K562 (cell line): ENCODE results near the gene NME9. TPM values are rescaled to one million over a fixed set of nuclear protein-coding genes. Genes with fewer than 3 reads are reported as not detected.

Source experiments
- ATAC-seq: fragments of 200-7000 bp; cut with Tn5 transposase; 3 replicates; pipeline ENCODE4 v1.9.1; 2020; ENCODE audit warnings: moderate library complexity
- BruUV-seq: library from RNA; stranded (reverse); fragments of 400-500 nt; replicated peaks from 2 replicates; lab custom pipeline; 2021; lab: Mats Ljungman, UMichigan
- CTCF ChIA-PET: fragments of 300-600 bp; formaldehyde crosslinking; extraction: SDS; loops from one replicate; lab custom pipeline; 2021; ENCODE audit warnings: low intra/inter-chr PET ratio; lab: Yijun Ruan, JAX
- POLR2A ChIA-PET: fragments of 300-600, 350-650 bp; sonication (Branson Sonifier 250); formaldehyde crosslinking; extraction: SDS; loops from one replicate; lab custom pipeline; 2021; ENCODE audit warnings: antibody characterized with exemption, inconsistent platforms; lab: Yijun Ruan, JAX
- DNase-seq, 4 experiments: peaks; one replicate each; pipeline versions ENCODE4 v3.0.0 to v3.0.0-alpha.2; 2011 to 2018; ENCODE audit warnings: low spot score in 3 of 4, mixed read lengths in 3 of 4; ENCODE audit errors: extremely low read depth in 1 of 4
- FAIRE-seq: peaks from 2 replicates; lab custom pipeline; 2011; peaks lifted over from hg19 to GRCh38; lab: Jason Lieb, UNC
- H2AFZ ChIP-seq: 2 replicates; pipeline ENCODE4 v1.6.0; 2011; ENCODE audit warnings: low read depth, low read length, control low read depth, inconsistent platforms
- H3K27ac ChIP-seq: fragments of 200-600 bp; 3 replicates; pipeline ENCODE4 v1.8.0; 2011; ENCODE audit warnings: low read depth, mild to moderate bottlenecking, control low read depth, inconsistent platforms, low read length, moderate library complexity, mixed read lengths; ENCODE audit errors: extremely low read depth
- H3K27me3 ChIP-seq, 2 experiments: fragments of 300-600 bp in 1 of 2; 2 replicates in 1 of 2; 3 replicates in 1 of 2; pipeline versions ENCODE4 v1.6.0 to v1.8.0; 2011; ENCODE audit warnings: inconsistent platforms in 2 of 2, low read length in 2 of 2, mild to moderate bottlenecking in 1 of 2, mixed read lengths in 1 of 2, moderate library complexity in 1 of 2; ENCODE audit not compliant: control insufficient read depth in 2 of 2, insufficient read depth in 2 of 2
- H3K36me3 ChIP-seq: fragments of 300-600 bp; 3 replicates; pipeline ENCODE4 v1.8.0; 2011; ENCODE audit warnings: mild to moderate bottlenecking, low read length, inconsistent platforms; ENCODE audit not compliant: control insufficient read depth, insufficient read depth
- H3K4me1 ChIP-seq, 2 experiments: fragments of 200-600 bp in 1 of 2; replicated peaks in 1 of 2; 2 replicates in 1 of 2; 3 replicates in 1 of 2; pipeline versions ENCODE4 v1.5.1 to v1.8.0; 2011; ENCODE audit warnings: inconsistent platforms in 2 of 2, low read length in 2 of 2, mild to moderate bottlenecking in 1 of 2, mixed read lengths in 1 of 2, moderate library complexity in 1 of 2; ENCODE audit not compliant: control insufficient read depth in 2 of 2, insufficient read depth in 2 of 2
- H3K4me2 ChIP-seq: 2 replicates; pipeline ENCODE4 v1.6.1; 2011; ENCODE audit warnings: low read length, control low read depth, inconsistent platforms, mixed read lengths; ENCODE audit not compliant: insufficient read depth
- H3K4me3 ChIP-seq: fragments of 200-600 bp; sonication (generic), shearing (Covaris generic); 2 replicates; pipeline ENCODE4 v1.5.1; 2016; ENCODE audit warnings: control low read depth, inconsistent platforms
- H3K79me2 ChIP-seq: fragments of 200-600 bp; 3 replicates; pipeline ENCODE4 v1.8.0; 2011; ENCODE audit warnings: low read length, inconsistent platforms; ENCODE audit not compliant: control insufficient read depth, insufficient read depth
- H3K9ac ChIP-seq, 2 experiments: 2 replicates each; pipeline versions ENCODE4 v1.6.0 to v1.6.1; 2011; ENCODE audit warnings: low read depth in 2 of 2, low read length in 2 of 2, control low read depth in 1 of 2, inconsistent platforms in 1 of 2, mild to moderate bottlenecking in 1 of 2, mixed read lengths in 1 of 2; ENCODE audit not compliant: insufficient read depth in 1 of 2
- H3K9me1 ChIP-seq: one replicate; pipeline ENCODE4 v1.6.0; 2011; ENCODE audit warnings: inconsistent platforms, mild to moderate bottlenecking, low read length, moderate library complexity; ENCODE audit not compliant: control insufficient read depth, insufficient read depth
- H3K9me3 ChIP-seq: replicated peaks from 2 replicates; pipeline ENCODE4 v1.5.1; 2011; ENCODE audit warnings: low read depth, low read length, inconsistent platforms; ENCODE audit not compliant: control insufficient read depth, insufficient read depth
- H4K20me1 ChIP-seq: replicated peaks from 2 replicates; pipeline ENCODE4 v1.6.1; 2011; ENCODE audit warnings: low read length, inconsistent platforms, mixed read lengths; ENCODE audit not compliant: control insufficient read depth, insufficient read depth
- COPS2 ChIP-seq: fragments of 450-650 bp; conservative IDR thresholded peaks from 2 replicates; pipeline ENCODE4 v1.6.1; 2016; ENCODE audit warnings: mild to moderate bottlenecking, moderate library complexity
- HDAC2 ChIP-seq: fragments of 450-650 bp; IDR thresholded peaks from 2 replicates; pipeline ENCODE4 v1.6.1; 2016; ENCODE audit warnings: mild to moderate bottlenecking
- KDM1A ChIP-seq, 2 experiments: fragments of 450-650 bp; IDR thresholded peaks; 2 replicates each; pipeline ENCODE4 v1.6.1; 2016; ENCODE audit warnings: mild to moderate bottlenecking in 2 of 2
- MAZ ChIP-seq, 2 experiments: fragments of 450-650 bp in 1 of 2; sonication (generic) in 1 of 2; formaldehyde crosslinking; IDR thresholded peaks in 1 of 2; conservative IDR thresholded peaks in 1 of 2; 2 replicates each; pipeline versions ENCODE4 v1.4.0 to v1.5.0; 2020; ENCODE audit warnings: mild to moderate bottlenecking in 1 of 2, missing genetic modification reagents in 1 of 2
- NCOR1 ChIP-seq: fragments of 450-650 bp; IDR thresholded peaks from 2 replicates; pipeline ENCODE4 v1.6.1; 2016; ENCODE audit warnings: mild to moderate bottlenecking, moderate library complexity
- ZNF197 ChIP-seq: fragments of 200-800 bp; sonication (Bioruptor generic); IDR thresholded peaks from 2 replicates; pipeline ENCODE4 v1.6.1; 2016; ENCODE audit warnings: low read depth, missing genetic modification characterization, missing compliant biosample characterization
- WGBS: fragments of 100-300 bp; shearing (Covaris generic); methylation state at CpG from one replicate; pipeline ENCODE4 v1.1.6; 2016; ENCODE audit warnings: low coverage, mixed read lengths; ENCODE audit not compliant: insufficient coverage; ENCODE audit errors: missing lambda C conversion rate; 5-methylcytosine and 5-hydroxymethylcytosine counted together
- in situ Hi-C: fragments of 300-500 bp; cut with MboI; formaldehyde crosslinking; loops from 4 replicates; pipeline ENCODE4 v1.15.0; 2018; ENCODE audit warnings: inconsistent platforms, mixed read lengths
- intact Hi-C: fragments of 100-400 bp; cut with micrococcal nuclease; formaldehyde crosslinking; loops from 2 replicates; pipeline ENCODE4 v1.14.2; 2022
- polyA plus RNA-seq, 8 experiments: library from polyadenylated mRNA; depleted of rRNA in 4 of 8; stranded (reverse) in 5 of 8; unstranded in 3 of 8; fragments of >200 nt; fragmentation: Nextera tagmentation in 2 of 8; fragmentation: Illumina TruSeq in 1 of 8; extraction: Ambion mirVana in 2 of 8; extraction: Trizol in 1 of 8; gene quantifications; 2 replicates each; pipeline versions ENCODE4 v1.2.1 to v1.2.3, GENCODE V29; 2011 to 2014; ENCODE audit warnings: inconsistent platforms in 1 of 8, missing spikeins in 1 of 8
- total RNA-seq, 7 experiments: library from RNA; depleted of rRNA in 6 of 7; stranded (reverse); fragments of >200 nt in 6 of 7; fragmentation: Illumina TruSeq in 2 of 7; extraction: Trizol in 2 of 7; gene quantifications; 2 replicates each; pipeline versions ENCODE4 v1.2.1 to v1.2.3, GENCODE V29; 2011 to 2021; ENCODE audit warnings: low replicate concordance in 1 of 7
- TF ChIP-seq, protein P1 (sequence below): sonication (generic); formaldehyde crosslinking; IDR thresholded peaks from 2 replicates; pipeline ENCODE4 v1.8.0; 2023; ENCODE audit warnings: mild to moderate bottlenecking, missing genetic modification reagents
- TF ChIP-seq, protein P2 (sequence below), 2 experiments: fragments of 450-650 bp; formaldehyde crosslinking in 1 of 2; IDR thresholded peaks; 2 replicates each; pipeline versions ENCODE4 v1.4.0 to v1.6.1; 2014 to 2020; ENCODE audit warnings: mild to moderate bottlenecking in 2 of 2, borderline replicate concordance in 1 of 2, low read depth in 1 of 2
- TF ChIP-seq, protein P3 (sequence below), 2 experiments: IDR thresholded peaks in 1 of 2; conservative IDR thresholded peaks in 1 of 2; 2 replicates each; pipeline ENCODE4 v1.6.1; 2016; ENCODE audit warnings: low read depth in 2 of 2, mild to moderate bottlenecking in 1 of 2, missing compliant biosample characterization in 1 of 2, missing genetic modification characterization in 1 of 2, moderate library complexity in 1 of 2

The NME9 gene
- total and polyA plus RNA-seq, 9 of the 15 experiments (the other 6 are each of a cell fraction or from before 2014, with no cell fraction given) = 0.05 to 0.15 (median 0.13) TPM; not detected in 6

DNA sequence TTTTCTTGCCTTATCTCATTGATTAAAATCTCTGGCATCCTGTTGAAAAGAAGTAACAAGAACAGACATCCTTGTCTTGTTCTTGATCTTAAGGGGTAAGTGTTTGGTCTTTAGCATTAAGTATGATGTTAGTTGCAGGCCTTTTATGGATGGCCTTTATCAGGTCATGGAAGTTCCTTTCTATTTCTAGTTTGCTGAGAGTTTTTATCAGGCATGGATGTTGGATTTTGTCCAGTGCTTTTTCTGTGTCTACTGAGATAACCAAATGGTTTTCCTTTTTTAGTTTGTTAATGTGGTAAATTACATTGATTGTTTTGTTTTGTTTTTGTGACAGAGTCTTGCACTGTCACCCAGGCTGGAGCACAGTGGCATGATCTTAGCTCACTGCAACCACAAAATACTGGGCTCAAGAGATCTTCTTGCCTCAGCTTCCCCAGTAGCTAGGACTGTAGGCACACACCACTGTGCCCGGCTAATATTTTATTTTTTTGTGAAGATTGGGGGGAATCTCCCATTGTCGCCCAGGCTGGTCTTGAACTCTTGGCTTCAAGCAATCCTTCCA is 45.0 kb upstream of the NME9 start:
- no TSS peak for BruUV-seq
- FAIRE-seq = no peak
- 0% methylated on average over 1 of the region's 2 CpGs for WGBS
- H3K79me2 ChIP-seq = no peaks in the 10 kb centered on the region
- H3K27me3 ChIP-seq = peaks cover 0 to 8% of the 10 kb centered on the region in 2 experiments; a peak in 1 of 5 replicates
- ChIA-PET CTCF (no interaction called here), POLR2A (no interaction called here)
- intact Hi-C loops = no loop called here
- H3K4me2 ChIP-seq = no peak overlapping the region
- DNase-seq = no peak
- H3K9ac ChIP-seq = no peak overlapping the region
- in situ Hi-C loops = no loop called here
- H3K9me1 ChIP-seq = no peaks in the 10 kb centered on the region
- H3K9me3 ChIP-seq = no peaks in the 10 kb centered on the region
- no peak overlapping the region for H3K4me3 ChIP-seq
- H3K27ac ChIP-seq = no peak overlapping the region
- no peaks in the 10 kb centered on the region for H3K36me3 ChIP-seq
- H4K20me1 ChIP-seq = no peaks in the 10 kb centered on the region
- no peaks in the 10 kb centered on the region; a peak in 1 of 5 replicates for H3K4me1 ChIP-seq
- ATAC-seq = no peak
- H2AFZ ChIP-seq = no peak overlapping the region
- TF ChIP-seq KDM1A (IDR thresholded peaks at IDR 0.05) = peak; percentile 10 to 33; a peak in 1 of 4 replicates
- 0 out of 2 replicates have a peak, but pooled peaks have one; percentile 32 for TF ChIP-seq HDAC2
- no peak for TF ChIP-seq COPS2
- TF ChIP-seq MAZ (CRISPR knock-in tag; conservative IDR thresholded peaks at IDR 0.05 in 1 of 2, IDR thresholded peaks at IDR 0.05 in 1 of 2) = no peak
- TF ChIP-seq, protein P1, sequence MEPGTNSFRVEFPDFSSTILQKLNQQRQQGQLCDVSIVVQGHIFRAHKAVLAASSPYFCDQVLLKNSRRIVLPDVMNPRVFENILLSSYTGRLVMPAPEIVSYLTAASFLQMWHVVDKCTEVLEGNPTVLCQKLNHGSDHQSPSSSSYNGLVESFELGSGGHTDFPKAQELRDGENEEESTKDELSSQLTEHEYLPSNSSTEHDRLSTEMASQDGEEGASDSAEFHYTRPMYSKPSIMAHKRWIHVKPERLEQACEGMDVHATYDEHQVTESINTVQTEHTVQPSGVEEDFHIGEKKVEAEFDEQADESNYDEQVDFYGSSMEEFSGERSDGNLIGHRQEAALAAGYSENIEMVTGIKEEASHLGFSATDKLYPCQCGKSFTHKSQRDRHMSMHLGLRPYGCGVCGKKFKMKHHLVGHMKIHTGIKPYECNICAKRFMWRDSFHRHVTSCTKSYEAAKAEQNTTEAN = no peak
- TF ChIP-seq, protein P2, sequence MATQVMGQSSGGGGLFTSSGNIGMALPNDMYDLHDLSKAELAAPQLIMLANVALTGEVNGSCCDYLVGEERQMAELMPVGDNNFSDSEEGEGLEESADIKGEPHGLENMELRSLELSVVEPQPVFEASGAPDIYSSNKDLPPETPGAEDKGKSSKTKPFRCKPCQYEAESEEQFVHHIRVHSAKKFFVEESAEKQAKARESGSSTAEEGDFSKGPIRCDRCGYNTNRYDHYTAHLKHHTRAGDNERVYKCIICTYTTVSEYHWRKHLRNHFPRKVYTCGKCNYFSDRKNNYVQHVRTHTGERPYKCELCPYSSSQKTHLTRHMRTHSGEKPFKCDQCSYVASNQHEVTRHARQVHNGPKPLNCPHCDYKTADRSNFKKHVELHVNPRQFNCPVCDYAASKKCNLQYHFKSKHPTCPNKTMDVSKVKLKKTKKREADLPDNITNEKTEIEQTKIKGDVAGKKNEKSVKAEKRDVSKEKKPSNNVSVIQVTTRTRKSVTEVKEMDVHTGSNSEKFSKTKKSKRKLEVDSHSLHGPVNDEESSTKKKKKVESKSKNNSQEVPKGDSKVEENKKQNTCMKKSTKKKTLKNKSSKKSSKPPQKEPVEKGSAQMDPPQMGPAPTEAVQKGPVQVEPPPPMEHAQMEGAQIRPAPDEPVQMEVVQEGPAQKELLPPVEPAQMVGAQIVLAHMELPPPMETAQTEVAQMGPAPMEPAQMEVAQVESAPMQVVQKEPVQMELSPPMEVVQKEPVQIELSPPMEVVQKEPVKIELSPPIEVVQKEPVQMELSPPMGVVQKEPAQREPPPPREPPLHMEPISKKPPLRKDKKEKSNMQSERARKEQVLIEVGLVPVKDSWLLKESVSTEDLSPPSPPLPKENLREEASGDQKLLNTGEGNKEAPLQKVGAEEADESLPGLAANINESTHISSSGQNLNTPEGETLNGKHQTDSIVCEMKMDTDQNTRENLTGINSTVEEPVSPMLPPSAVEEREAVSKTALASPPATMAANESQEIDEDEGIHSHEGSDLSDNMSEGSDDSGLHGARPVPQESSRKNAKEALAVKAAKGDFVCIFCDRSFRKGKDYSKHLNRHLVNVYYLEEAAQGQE (IDR thresholded peaks at IDR 0.05; ENCODE audit: borderline replicate concordance) = no peak
- TF ChIP-seq, protein P2 (CRISPR knock-in tag; IDR thresholded peaks at IDR 0.05; ENCODE audit: low read depth) = no peak
- TF ChIP-seq ZNF197 (CRISPR knock-in tag) = no peak
- TF ChIP-seq, protein P3, sequence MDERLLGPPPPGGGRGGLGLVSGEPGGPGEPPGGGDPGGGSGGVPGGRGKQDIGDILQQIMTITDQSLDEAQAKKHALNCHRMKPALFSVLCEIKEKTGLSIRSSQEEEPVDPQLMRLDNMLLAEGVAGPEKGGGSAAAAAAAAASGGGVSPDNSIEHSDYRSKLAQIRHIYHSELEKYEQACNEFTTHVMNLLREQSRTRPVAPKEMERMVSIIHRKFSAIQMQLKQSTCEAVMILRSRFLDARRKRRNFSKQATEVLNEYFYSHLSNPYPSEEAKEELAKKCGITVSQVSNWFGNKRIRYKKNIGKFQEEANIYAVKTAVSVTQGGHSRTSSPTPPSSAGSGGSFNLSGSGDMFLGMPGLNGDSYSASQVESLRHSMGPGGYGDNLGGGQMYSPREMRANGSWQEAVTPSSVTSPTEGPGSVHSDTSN (CRISPR knock-in tag; IDR thresholded peaks at IDR 0.05; ENCODE audit: low read depth) = no peak
- TF ChIP-seq, protein P3 (tag; conservative IDR thresholded peaks at IDR 0.05; ENCODE audit: low read depth) = no peak
- TF ChIP-seq NCOR1 = peak; percentile 32; the same call in 1 of the 2 replicates
